GM23338 (cell line): ENCODE results near the gene MLLT6. TPM values are rescaled to one million over a fixed set of nuclear protein-coding genes. Genes with fewer than 3 reads are reported as not detected.

Experiments used
- ATAC-seq: fragments of 200-7000 bp; cut with Tn5 transposase; 3 replicates; pipeline ENCODE4 v1.9.1; 2020
- DNase-seq: peaks from one replicate; pipeline ENCODE4 v3.0.0-alpha.2; 2015; ENCODE audit warnings: low spot score
- H2AFZ ChIP-seq: fragments of 200-600 bp; sonication (generic); 2 replicates; pipeline ENCODE4 v1.8.0; 2016; ENCODE audit warnings: antibody characterized with exemption, mild to moderate bottlenecking, moderate library complexity
- H3F3A ChIP-seq: fragments of 200-600 bp; sonication (generic); replicated peaks from 2 replicates; pipeline ENCODE4 v1.8.0; 2017; ENCODE audit warnings: antibody characterized with exemption, mixed run types, low read depth
- H3K27ac ChIP-seq: fragments of 200-600 bp; sonication (generic); 2 replicates; pipeline ENCODE4 v1.6.1; 2016; ENCODE audit warnings: low read depth
- H3K27me3 ChIP-seq: fragments of 200-600 bp; sonication (generic); 2 replicates; pipeline ENCODE4 v1.8.0; 2016; ENCODE audit warnings: mild to moderate bottlenecking, mixed run types, moderate library complexity; ENCODE audit not compliant: insufficient read depth
- H3K36me3 ChIP-seq: fragments of 200-600 bp; sonication (generic); 2 replicates; pipeline ENCODE4 v1.8.0; 2016; ENCODE audit warnings: mild to moderate bottlenecking; ENCODE audit not compliant: insufficient read depth
- H3K4me1 ChIP-seq: fragments of 200-600 bp; sonication (generic); 2 replicates; pipeline ENCODE4 v1.8.0; 2016; ENCODE audit warnings: mild to moderate bottlenecking, moderate library complexity; ENCODE audit not compliant: insufficient read depth
- H3K4me2 ChIP-seq: fragments of 200-600 bp; sonication (generic); 2 replicates; pipeline ENCODE4 v1.7.1; 2017; ENCODE audit warnings: mixed run types
- H3K4me3 ChIP-seq: fragments of 200-600 bp; sonication (generic); 2 replicates; pipeline ENCODE4 v1.6.1; 2016; ENCODE audit warnings: mixed run types
- H3K79me2 ChIP-seq: fragments of 200-600 bp; sonication (generic); replicated peaks from 2 replicates; pipeline ENCODE4 v1.8.0; 2017; ENCODE audit warnings: mild to moderate bottlenecking; ENCODE audit not compliant: insufficient read depth
- H3K9me2 ChIP-seq: fragments of 200-600 bp; sonication (generic); 2 replicates; pipeline ENCODE4 v1.8.0; 2017; ENCODE audit not compliant: insufficient read depth
- H4K20me1 ChIP-seq: fragments of 200-600 bp; sonication (generic); replicated peaks from 2 replicates; pipeline ENCODE4 v1.8.0; 2017; ENCODE audit warnings: mild to moderate bottlenecking; ENCODE audit not compliant: insufficient read depth
- H3K27ac Mint-ChIP-seq: 2 replicates; pipeline ENCODE4 v1.8.0; 2020; ENCODE audit warnings: inconsistent platforms, mild to moderate bottlenecking, moderate library complexity, mixed read lengths
- H3K27me3 Mint-ChIP-seq: 3 replicates; pipeline ENCODE4 v1.8.0; 2022; ENCODE audit warnings: low read depth, mild to moderate bottlenecking, moderate library complexity, mixed read lengths, inconsistent platforms; ENCODE audit not compliant: insufficient read depth, poor library complexity
- H3K36me3 Mint-ChIP-seq: 3 replicates; pipeline ENCODE4 v1.8.0; 2021; ENCODE audit warnings: low read depth, mild to moderate bottlenecking, inconsistent platforms, moderate library complexity, mixed read lengths
- H3K4me1 Mint-ChIP-seq: 3 replicates; pipeline ENCODE4 v1.8.0; 2020; ENCODE audit warnings: mild to moderate bottlenecking, inconsistent platforms, mixed read lengths
- H3K4me3 Mint-ChIP-seq: 3 replicates; pipeline ENCODE4 v1.8.0; 2021; ENCODE audit warnings: moderate library complexity, mild to moderate bottlenecking, inconsistent platforms, mixed read lengths
- H3K9me3 Mint-ChIP-seq: 3 replicates; pipeline ENCODE4 v1.8.0; 2020; ENCODE audit warnings: moderate library complexity, mild to moderate bottlenecking, inconsistent platforms, mixed read lengths
- CREB1 ChIP-seq: fragments of 250-450 bp; sonication (Bioruptor Pico); IDR thresholded peaks from 2 replicates; pipeline ENCODE4 v1.5.0; 2020; ENCODE audit warnings: low read depth, mild to moderate bottlenecking, moderate library complexity
- EZH2 ChIP-seq: fragments of 200-600 bp; sonication (generic); IDR thresholded peaks from one replicate; pipeline ENCODE4 v1.8.0; 2017; ENCODE audit warnings: antibody characterized with exemption, mild to moderate bottlenecking, low read depth; ENCODE audit not compliant: unreplicated experiment
- EZH2phosphoT487 ChIP-seq: fragments of 200-600 bp; sonication (generic); IDR thresholded peaks from one replicate; pipeline ENCODE4 v1.8.1; 2018; ENCODE audit warnings: antibody characterized with exemption; ENCODE audit not compliant: unreplicated experiment
- JUNB ChIP-seq: IDR thresholded peaks from one replicate; pipeline ENCODE4 v1.6.1; 2016; ENCODE audit warnings: antibody characterized with exemption; ENCODE audit not compliant: unreplicated experiment
- NANOG ChIP-seq: IDR thresholded peaks from 2 replicates; pipeline ENCODE4 v1.6.1; 2016; ENCODE audit warnings: antibody characterized with exemption, borderline replicate concordance
- POLR2AphosphoS5 ChIP-seq: IDR thresholded peaks from 2 replicates; pipeline ENCODE4 v1.6.1; 2016; ENCODE audit warnings: antibody characterized with exemption, low read depth
- STAT1 ChIP-seq: IDR thresholded peaks from one replicate; pipeline ENCODE4 v1.6.1; 2016; ENCODE audit warnings: antibody characterized with exemption; ENCODE audit not compliant: unreplicated experiment
- ZNF114 ChIP-seq: fragments of 250-450 bp; sonication (Bioruptor Pico); IDR thresholded peaks from 2 replicates; pipeline ENCODE4 v1.5.0; 2020; ENCODE audit warnings: mild to moderate bottlenecking, moderate library complexity
- ZNF462 ChIP-seq: fragments of 250-450 bp; sonication (Bioruptor Pico); IDR thresholded peaks from 2 replicates; pipeline ENCODE4 v1.5.0; 2020; ENCODE audit warnings: mild to moderate bottlenecking, moderate library complexity
- polyA plus RNA-seq: library from polyadenylated mRNA; unstranded; fragments of >200 nt; fragmentation: Nextera tagmentation; extraction: Ambion mirVana; gene quantifications from 2 replicates; pipeline ENCODE4 v1.2.1, GENCODE V29; 2016
- total RNA-seq: library from RNA; depleted of rRNA; stranded (reverse); fragments of >200 nt; shearing (Covaris generic); gene quantifications from 2 replicates; pipeline ENCODE4 v1.2.3, GENCODE V29; 2014
- TF ChIP-seq, protein P1 (sequence below): IDR thresholded peaks from one replicate; pipeline ENCODE4 v1.6.1; 2018; ENCODE audit warnings: antibody characterized with exemption; ENCODE audit not compliant: unreplicated experiment
- TF ChIP-seq, protein P2 (sequence below): IDR thresholded peaks from 2 replicates; pipeline ENCODE4 v1.6.1; 2016; ENCODE audit warnings: antibody characterized with exemption
- TF ChIP-seq, protein P3 (sequence below), 2 experiments: fragments of 200-600 bp in 1 of 2; sonication (generic) in 1 of 2; conservative IDR thresholded peaks; 2 replicates each; pipeline versions ENCODE4 v1.5.1 to v1.6.1; 2016 to 2017; ENCODE audit warnings: antibody characterized with exemption in 2 of 2, low read depth in 2 of 2, mild to moderate bottlenecking in 2 of 2, moderate library complexity in 1 of 2

MLLT6 gene
- total and polyA plus RNA-seq, 2 experiments from 2014 or later: 2.6 to 2.8 TPM

GRCh38 chr17:38709104-38709820 is 4.2 kb downstream of the MLLT6 start:
- Mint-ChIP-seq H3K9me3 (peaks cover 3% of the 10 kb centered on the region; the same call in 2 of the 3 replicates), H3K27me3 (peaks cover 54% of the 10 kb centered on the region), H3K4me3 (no peak overlapping the region), H3K27ac (no peak overlapping the region), H3K4me1 (peaks cover 69% of the 10 kb centered on the region), H3K36me3 (peaks cover 14% of the 10 kb centered on the region)
- ATAC-seq: no peak
- Histone ChIP-seq H2AFZ (no peak overlapping the region), H3K36me3 (no peaks in the 10 kb centered on the region), H3K4me2 (no peak overlapping the region), H3K27ac (no peak overlapping the region), H3K79me2 (no peaks in the 10 kb centered on the region), H3K4me3 (no peak overlapping the region), H4K20me1 (peaks cover 5% of the 10 kb centered on the region; the same call in 1 of the 2 replicates), H3K9me2 (no peaks in the 10 kb centered on the region), H3F3A (peaks cover 26% of the 10 kb centered on the region), H3K27me3 (peaks cover 57% of the 10 kb centered on the region), H3K4me1 (peaks cover 39% of the 10 kb centered on the region)
- no peak for TF ChIP-seq STAT1
- TF ChIP-seq CREB1 (CRISPR knock-in tag): no peak
- TF ChIP-seq ZNF462 (CRISPR knock-in tag): no peak
- TF ChIP-seq POLR2AphosphoS5: no peak
- no peak for TF ChIP-seq ZNF114 (CRISPR knock-in tag)
- TF ChIP-seq, protein P1, sequence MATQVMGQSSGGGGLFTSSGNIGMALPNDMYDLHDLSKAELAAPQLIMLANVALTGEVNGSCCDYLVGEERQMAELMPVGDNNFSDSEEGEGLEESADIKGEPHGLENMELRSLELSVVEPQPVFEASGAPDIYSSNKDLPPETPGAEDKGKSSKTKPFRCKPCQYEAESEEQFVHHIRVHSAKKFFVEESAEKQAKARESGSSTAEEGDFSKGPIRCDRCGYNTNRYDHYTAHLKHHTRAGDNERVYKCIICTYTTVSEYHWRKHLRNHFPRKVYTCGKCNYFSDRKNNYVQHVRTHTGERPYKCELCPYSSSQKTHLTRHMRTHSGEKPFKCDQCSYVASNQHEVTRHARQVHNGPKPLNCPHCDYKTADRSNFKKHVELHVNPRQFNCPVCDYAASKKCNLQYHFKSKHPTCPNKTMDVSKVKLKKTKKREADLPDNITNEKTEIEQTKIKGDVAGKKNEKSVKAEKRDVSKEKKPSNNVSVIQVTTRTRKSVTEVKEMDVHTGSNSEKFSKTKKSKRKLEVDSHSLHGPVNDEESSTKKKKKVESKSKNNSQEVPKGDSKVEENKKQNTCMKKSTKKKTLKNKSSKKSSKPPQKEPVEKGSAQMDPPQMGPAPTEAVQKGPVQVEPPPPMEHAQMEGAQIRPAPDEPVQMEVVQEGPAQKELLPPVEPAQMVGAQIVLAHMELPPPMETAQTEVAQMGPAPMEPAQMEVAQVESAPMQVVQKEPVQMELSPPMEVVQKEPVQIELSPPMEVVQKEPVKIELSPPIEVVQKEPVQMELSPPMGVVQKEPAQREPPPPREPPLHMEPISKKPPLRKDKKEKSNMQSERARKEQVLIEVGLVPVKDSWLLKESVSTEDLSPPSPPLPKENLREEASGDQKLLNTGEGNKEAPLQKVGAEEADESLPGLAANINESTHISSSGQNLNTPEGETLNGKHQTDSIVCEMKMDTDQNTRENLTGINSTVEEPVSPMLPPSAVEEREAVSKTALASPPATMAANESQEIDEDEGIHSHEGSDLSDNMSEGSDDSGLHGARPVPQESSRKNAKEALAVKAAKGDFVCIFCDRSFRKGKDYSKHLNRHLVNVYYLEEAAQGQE: no peak
- TF ChIP-seq, protein P2, sequence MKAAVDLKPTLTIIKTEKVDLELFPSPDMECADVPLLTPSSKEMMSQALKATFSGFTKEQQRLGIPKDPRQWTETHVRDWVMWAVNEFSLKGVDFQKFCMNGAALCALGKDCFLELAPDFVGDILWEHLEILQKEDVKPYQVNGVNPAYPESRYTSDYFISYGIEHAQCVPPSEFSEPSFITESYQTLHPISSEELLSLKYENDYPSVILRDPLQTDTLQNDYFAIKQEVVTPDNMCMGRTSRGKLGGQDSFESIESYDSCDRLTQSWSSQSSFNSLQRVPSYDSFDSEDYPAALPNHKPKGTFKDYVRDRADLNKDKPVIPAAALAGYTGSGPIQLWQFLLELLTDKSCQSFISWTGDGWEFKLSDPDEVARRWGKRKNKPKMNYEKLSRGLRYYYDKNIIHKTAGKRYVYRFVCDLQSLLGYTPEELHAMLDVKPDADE: no peak
- TF ChIP-seq, protein P3, sequence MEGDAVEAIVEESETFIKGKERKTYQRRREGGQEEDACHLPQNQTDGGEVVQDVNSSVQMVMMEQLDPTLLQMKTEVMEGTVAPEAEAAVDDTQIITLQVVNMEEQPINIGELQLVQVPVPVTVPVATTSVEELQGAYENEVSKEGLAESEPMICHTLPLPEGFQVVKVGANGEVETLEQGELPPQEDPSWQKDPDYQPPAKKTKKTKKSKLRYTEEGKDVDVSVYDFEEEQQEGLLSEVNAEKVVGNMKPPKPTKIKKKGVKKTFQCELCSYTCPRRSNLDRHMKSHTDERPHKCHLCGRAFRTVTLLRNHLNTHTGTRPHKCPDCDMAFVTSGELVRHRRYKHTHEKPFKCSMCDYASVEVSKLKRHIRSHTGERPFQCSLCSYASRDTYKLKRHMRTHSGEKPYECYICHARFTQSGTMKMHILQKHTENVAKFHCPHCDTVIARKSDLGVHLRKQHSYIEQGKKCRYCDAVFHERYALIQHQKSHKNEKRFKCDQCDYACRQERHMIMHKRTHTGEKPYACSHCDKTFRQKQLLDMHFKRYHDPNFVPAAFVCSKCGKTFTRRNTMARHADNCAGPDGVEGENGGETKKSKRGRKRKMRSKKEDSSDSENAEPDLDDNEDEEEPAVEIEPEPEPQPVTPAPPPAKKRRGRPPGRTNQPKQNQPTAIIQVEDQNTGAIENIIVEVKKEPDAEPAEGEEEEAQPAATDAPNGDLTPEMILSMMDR (conservative IDR thresholded peaks at IDR 0.05; ENCODE audit: low read depth in 2 of 2): no peak
- no peak for TF ChIP-seq EZH2
- TF ChIP-seq NANOG: no peak
- no peak for TF ChIP-seq EZH2phosphoT487
- no peak for TF ChIP-seq JUNB
- DNase-seq: no peak
